WI38 (cell line): Measurements from ENCODE around the gene EPX.

Experiments
- H3K4me3 ChIP-seq: 2 replicates; pipeline ENCODE4 v1.5.1; 2011; ENCODE audit warnings: low read depth, mild to moderate bottlenecking, control low read depth, low read length
- TF ChIP-seq, protein P1 (sequence below): IDR thresholded peaks from 2 replicates; pipeline ENCODE4 v1.5.1; 2012; ENCODE audit warnings: low read depth, mild to moderate bottlenecking, control low read depth, low read length

EPX gene

DNA sequence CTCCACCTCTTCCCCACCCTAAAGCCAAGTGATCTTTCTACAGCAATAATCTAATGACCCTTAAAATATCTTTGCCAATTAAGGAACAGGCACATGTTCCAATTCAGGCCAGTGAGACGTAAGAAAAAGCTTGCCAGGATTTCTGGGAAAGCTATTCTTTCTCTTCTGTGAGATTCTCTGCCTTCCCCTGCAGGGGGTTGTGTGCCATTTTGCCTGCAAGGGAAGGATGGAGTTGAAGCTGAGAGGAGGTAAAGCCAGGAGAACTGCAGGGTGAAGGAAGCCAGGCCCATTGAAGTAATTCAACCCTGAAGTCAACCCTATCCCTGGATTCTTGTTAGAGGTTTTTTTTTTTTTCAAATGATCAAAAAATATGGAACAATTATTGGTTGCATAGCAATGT lies 36.9 kb downstream of the EPX start:
- TF ChIP-seq, protein P1, sequence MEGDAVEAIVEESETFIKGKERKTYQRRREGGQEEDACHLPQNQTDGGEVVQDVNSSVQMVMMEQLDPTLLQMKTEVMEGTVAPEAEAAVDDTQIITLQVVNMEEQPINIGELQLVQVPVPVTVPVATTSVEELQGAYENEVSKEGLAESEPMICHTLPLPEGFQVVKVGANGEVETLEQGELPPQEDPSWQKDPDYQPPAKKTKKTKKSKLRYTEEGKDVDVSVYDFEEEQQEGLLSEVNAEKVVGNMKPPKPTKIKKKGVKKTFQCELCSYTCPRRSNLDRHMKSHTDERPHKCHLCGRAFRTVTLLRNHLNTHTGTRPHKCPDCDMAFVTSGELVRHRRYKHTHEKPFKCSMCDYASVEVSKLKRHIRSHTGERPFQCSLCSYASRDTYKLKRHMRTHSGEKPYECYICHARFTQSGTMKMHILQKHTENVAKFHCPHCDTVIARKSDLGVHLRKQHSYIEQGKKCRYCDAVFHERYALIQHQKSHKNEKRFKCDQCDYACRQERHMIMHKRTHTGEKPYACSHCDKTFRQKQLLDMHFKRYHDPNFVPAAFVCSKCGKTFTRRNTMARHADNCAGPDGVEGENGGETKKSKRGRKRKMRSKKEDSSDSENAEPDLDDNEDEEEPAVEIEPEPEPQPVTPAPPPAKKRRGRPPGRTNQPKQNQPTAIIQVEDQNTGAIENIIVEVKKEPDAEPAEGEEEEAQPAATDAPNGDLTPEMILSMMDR: no peak
- no peak overlapping the region for H3K4me3 ChIP-seq

DNA sequence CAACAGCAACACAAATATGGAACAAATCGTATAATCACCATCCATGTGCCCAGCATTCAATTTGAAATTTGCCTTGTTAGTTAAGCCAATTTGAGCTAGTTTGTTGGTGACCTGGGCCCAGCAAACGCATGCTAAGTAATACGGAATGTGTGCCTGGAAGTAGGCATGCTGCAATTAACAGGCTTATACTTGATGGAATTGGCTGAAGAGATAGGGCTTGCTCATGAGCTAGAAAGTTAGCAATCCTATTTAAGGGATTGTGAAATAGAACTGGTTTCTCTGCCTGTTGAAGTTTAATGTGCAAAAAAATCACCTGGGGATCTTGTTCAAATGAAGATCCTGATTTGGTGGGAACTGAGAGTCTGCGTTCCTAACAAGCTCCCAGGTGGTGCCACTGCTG lies 37.4 kb downstream of the EPX start:
- TF ChIP-seq, protein P1: no peak
- no peak overlapping the region for H3K4me3 ChIP-seq

DNA sequence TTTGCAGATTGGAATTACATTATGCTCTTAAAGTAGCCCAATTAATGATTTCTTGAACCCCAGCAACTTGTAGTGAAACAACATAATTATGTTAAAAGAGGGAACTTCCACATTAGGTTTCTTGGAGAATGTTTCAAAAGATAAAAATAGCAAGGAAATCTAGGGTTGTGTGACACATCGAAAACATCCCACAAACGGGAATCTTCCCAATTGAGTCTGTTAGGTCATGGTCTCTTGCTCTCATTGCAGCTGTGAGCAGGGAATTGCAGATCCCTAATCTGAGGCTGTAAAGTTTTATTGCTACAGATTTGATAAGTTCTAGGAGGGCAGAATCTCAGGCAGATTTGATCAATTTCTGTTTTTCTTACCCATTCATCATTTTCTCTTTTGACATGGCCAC lies 39.1 kb downstream of the EPX start:
- no peak overlapping the region for H3K4me3 ChIP-seq
- TF ChIP-seq, protein P1: no peak

DNA sequence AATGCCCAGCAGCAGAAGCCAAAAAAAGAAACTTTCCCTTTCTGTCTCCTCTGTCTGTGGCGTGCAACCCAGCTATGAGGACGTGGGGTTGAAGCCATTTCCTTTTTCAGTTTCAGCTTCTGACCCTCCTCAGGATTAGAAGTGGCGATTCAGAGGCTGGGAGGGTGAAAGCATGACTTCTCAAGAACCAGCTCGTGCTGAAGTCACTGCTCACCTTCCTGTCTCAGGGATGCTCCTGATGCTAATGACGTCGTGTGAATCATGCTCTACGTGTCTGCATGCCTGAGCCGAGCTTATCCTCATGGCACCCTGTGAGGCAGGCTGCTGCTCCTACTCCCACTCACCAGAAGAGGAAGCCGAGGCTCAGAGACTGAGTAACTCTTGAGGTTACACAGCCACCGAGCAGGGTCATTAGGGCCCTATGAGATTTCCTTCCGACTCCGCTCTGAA lies 40.2 kb downstream of the EPX start:
- no peak overlapping the region for H3K4me3 ChIP-seq
- TF ChIP-seq, protein P1: no peak

DNA sequence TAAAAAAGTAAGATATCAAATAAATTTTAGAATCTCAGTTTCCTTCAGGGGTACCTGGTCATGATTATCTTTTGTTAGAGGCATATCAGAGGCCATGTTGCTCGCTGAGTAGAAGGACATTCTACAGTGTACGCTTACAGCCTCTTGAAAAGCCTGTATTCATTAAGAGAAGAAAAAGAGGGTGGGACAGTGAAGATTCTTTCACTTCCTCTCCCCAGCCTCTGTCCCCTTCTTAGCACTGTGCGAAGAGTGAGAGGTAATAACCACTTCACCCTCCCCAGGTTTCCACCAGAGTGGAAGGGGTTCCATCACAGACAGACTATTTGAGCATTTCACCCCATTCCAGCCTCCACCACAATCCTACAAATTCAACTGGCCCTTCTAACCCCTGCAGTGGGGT lies 41.0 kb downstream of the EPX start:
- no peak overlapping the region for H3K4me3 ChIP-seq
- TF ChIP-seq, protein P1: no peak

DNA sequence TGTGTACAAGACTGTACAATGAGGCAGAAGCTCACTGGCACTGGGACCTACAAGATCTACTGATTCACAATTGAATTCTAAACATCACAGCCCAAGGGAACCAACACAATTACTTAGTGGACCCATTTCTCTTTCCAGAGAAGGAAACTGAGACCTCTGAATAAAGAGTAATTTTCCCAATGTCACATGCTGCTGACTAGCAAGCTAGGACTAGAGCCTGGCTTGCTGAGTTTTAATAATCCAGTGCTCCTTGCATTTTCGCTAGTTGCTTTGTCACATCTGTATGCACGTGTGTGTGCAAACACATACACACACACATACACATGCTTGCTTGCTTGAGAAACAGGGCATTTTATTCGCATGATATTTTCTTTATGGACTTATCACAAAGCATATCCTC lies 42.0 kb downstream of the EPX start:
- TF ChIP-seq, protein P1: no peak
- H3K4me3 ChIP-seq: no peak overlapping the region

DNA sequence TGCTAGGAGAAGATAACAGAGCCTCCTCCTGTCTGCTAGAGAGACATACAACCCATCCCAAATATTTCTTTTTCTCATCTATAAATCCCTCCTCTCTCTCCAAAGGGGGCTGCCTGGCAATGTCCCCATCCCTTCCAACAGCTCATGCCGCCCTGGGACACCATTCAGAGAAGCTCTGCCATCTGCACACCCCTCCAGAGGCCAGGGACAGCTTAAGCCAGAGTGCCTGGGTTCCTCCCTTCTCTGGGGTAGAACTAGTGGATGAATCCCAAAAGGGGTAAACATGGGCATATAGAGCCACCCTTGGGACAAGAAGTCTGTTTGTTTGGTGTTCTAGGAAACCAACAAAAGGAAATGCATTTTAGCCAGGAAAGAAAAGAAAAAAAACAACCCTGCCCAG lies 43.3 kb downstream of the EPX start:
- no peak overlapping the region for H3K4me3 ChIP-seq
- TF ChIP-seq, protein P1: no peak
